ENCODE measurements around the gene CACNG8. TPM values are rescaled to one million over a fixed set of nuclear protein-coding genes. Genes with fewer than 3 reads are reported as not detected.

CACNG8 gene
- total and polyA plus RNA-seq, 4 experiments from 2014 or later = not detected

GRCh38 chr19:53961523-53962356 lies 997 bp upstream of the CACNG8 start:
- H3K4me1 Mint-ChIP-seq = peaks cover 0 to 7% (median 5%) of the 10 kb centered on the region in 4 donors
- H3K27ac Mint-ChIP-seq = peak overlapping the region in 1 of 7 donors; percentile 41
- Histone ChIP-seq H3K27me3 (ENCODE audit: insufficient read depth, low read length) (peaks cover 24% of the 10 kb centered on the region), H3K4me1 (ENCODE audit: insufficient read depth, low read length) (no peaks in the 10 kb centered on the region), H3K9me3 (ENCODE audit: control insufficient read depth in 1 of 2, low read length in 2 of 2) (no peaks in the 10 kb centered on the region), H3K36me3 (ENCODE audit: insufficient read depth, low read length) (no peaks in the 10 kb centered on the region), H3K4me3 (ENCODE audit: low read length in 2 of 2) (no peak overlapping the region), H3K27ac (ENCODE audit: low read depth, low read length) (no peak overlapping the region)
- H3K36me3 Mint-ChIP-seq = no peaks in the 10 kb centered on the region
- CTCF ChIA-PET (ENCODE audit: partially characterized antibody) = interaction anchor here (0.6 kb wide), 1 partner anchor 128 kb away, joined by 3 read pairs; no protein-coding TSS in a partner anchor
- intact Hi-C loops (cut with micrococcal nuclease) = no loop called here
- peak overlapping the region in 1 of 8 donors; percentile 38 for H3K4me3 Mint-ChIP-seq
- H3K9me3 Mint-ChIP-seq = peaks cover 0 to 2% (median 0%) of the 10 kb centered on the region in 8 donors
- POLR2A ChIA-PET (ENCODE audit: partially characterized antibody) = no interaction called here
- no peak for DNase-seq
- peaks cover 63 to 69% of the 10 kb centered on the region in 2 donors for H3K27me3 Mint-ChIP-seq

GRCh38 chr19:53965091-53965490 lies 2.4 kb downstream of the CACNG8 start:
- no peaks in the 10 kb centered on the region for H3K36me3 Mint-ChIP-seq
- Histone ChIP-seq H3K36me3 (ENCODE audit: insufficient read depth, low read length) (no peaks in the 10 kb centered on the region), H3K4me3 (ENCODE audit: low read length in 2 of 2) (no peak overlapping the region), H3K9me3 (ENCODE audit: control insufficient read depth in 1 of 2, low read length in 2 of 2) (no peaks in the 10 kb centered on the region), H3K27ac (ENCODE audit: low read depth, low read length) (no peak overlapping the region), H3K4me1 (ENCODE audit: insufficient read depth, low read length) (no peaks in the 10 kb centered on the region), H3K27me3 (ENCODE audit: insufficient read depth, low read length) (peaks cover 5% of the 10 kb centered on the region)
- H3K9me3 Mint-ChIP-seq = peaks cover 0 to 2% (median 0%) of the 10 kb centered on the region in 8 donors
- DNase-seq = no peak
- peak overlapping the region in 1 of 8 donors; percentile 23 for H3K4me3 Mint-ChIP-seq
- H3K27me3 Mint-ChIP-seq = peaks cover 48 to 50% of the 10 kb centered on the region in 2 donors
- intact Hi-C loops (cut with micrococcal nuclease) = no loop called here
- H3K27ac Mint-ChIP-seq = no peak overlapping the region
- POLR2A ChIA-PET (ENCODE audit: partially characterized antibody) = no interaction called here
- CTCF ChIA-PET (ENCODE audit: partially characterized antibody) = no interaction called here
- peaks cover 0 to 5% (median under 1%) of the 10 kb centered on the region in 4 donors for H3K4me1 Mint-ChIP-seq

- Mint-ChIP-seq H3K4me3 (no peak overlapping the region), H3K9me3 (peaks cover 0 to 2% (median 0%) of the 10 kb centered on the region in 8 donors), H3K27me3 (peaks cover 34 to 40% of the 10 kb centered on the region in 2 donors), H3K36me3 (no peaks in the 10 kb centered on the region), H3K27ac (no peak overlapping the region), H3K4me1 (peaks cover 0 to 5% (median under 1%) of the 10 kb centered on the region in 4 donors)
- Histone ChIP-seq H3K27me3 (ENCODE audit: insufficient read depth, low read length) (no peaks in the 10 kb centered on the region), H3K9me3 (ENCODE audit: control insufficient read depth in 1 of 2, low read length in 2 of 2) (no peaks in the 10 kb centered on the region), H3K27ac (ENCODE audit: low read depth, low read length) (no peak overlapping the region), H3K4me1 (ENCODE audit: insufficient read depth, low read length) (no peaks in the 10 kb centered on the region), H3K36me3 (ENCODE audit: insufficient read depth, low read length) (no peaks in the 10 kb centered on the region), H3K4me3 (ENCODE audit: low read length in 2 of 2) (no peak overlapping the region)
- ChIA-PET POLR2A (ENCODE audit: partially characterized antibody) (no interaction called here), CTCF (ENCODE audit: partially characterized antibody) (no interaction called here)
- DNase-seq = no peak
- intact Hi-C loops (cut with micrococcal nuclease) = no loop called here
Measured at GRCh38 chr19:53966931-53967330, 4.2 kb downstream of the CACNG8 start.

DNA sequence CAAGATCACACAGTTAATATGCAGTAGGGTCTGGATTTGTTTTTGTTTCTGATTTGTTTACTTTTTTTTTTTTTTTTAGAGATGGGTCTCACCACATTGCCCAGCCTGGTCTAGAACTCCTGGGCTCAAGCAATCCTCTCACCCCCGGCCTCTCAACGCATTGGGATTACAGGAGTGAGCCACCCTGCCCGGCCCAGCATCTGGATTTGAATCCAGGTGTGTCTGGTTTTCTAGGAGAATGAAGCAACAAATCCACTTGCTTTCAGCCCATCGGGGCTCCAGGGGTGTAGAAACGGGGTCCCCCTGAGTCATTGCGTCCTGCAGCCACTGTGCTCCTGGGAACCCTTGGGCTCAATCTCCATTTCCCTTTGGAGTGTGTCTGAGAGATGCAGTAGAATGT lies 6.6 kb downstream of the CACNG8 start:
- no peaks in the 10 kb centered on the region for H3K36me3 ChIP-seq (ENCODE audit: insufficient read depth, low read length)
- no peaks in the 10 kb centered on the region for H3K9me3 ChIP-seq (ENCODE audit: control insufficient read depth in 1 of 2, low read length in 2 of 2)
- Mint-ChIP-seq H3K4me1 (peaks cover 0 to 3% (median under 1%) of the 10 kb centered on the region in 4 donors), H3K9me3 (peaks cover 0 to 4% (median 0%) of the 10 kb centered on the region in 8 donors), H3K27me3 (peaks cover 24 to 37% of the 10 kb centered on the region in 2 donors), H3K36me3 (no peaks in the 10 kb centered on the region), H3K27ac (no peak overlapping the region), H3K4me3 (no peak overlapping the region)
- no peaks in the 10 kb centered on the region for H3K27me3 ChIP-seq (ENCODE audit: insufficient read depth, low read length)
- no peak overlapping the region for H3K4me3 ChIP-seq (ENCODE audit: low read length in 2 of 2)
- no peak for DNase-seq
- ChIA-PET POLR2A (ENCODE audit: partially characterized antibody) (no interaction called here), CTCF (ENCODE audit: partially characterized antibody) (no interaction called here)
- H3K27ac ChIP-seq (ENCODE audit: low read depth, low read length) = no peak overlapping the region
- intact Hi-C loops (cut with micrococcal nuclease) = no loop called here
- H3K4me1 ChIP-seq (ENCODE audit: insufficient read depth, low read length) = no peaks in the 10 kb centered on the region

GRCh38 chr19:53971673-53972072 lies 8.9 kb downstream of the CACNG8 start:
- no peak for DNase-seq
- H3K4me3 Mint-ChIP-seq = no peak overlapping the region
- no peaks in the 10 kb centered on the region for H3K36me3 Mint-ChIP-seq
- peaks cover 0 to 2% (median 0%) of the 10 kb centered on the region in 8 donors for H3K9me3 Mint-ChIP-seq
- no peaks in the 10 kb centered on the region for H3K4me1 Mint-ChIP-seq
- peak overlapping the region in 1 of 7 donors; percentile 37 for H3K27ac Mint-ChIP-seq
- H3K27me3 ChIP-seq (ENCODE audit: insufficient read depth, low read length) = no peaks in the 10 kb centered on the region
- peaks cover 11 to 27% of the 10 kb centered on the region in 2 donors for H3K27me3 Mint-ChIP-seq
- no peaks in the 10 kb centered on the region for H3K4me1 ChIP-seq (ENCODE audit: insufficient read depth, low read length)
- intact Hi-C loops (cut with micrococcal nuclease) = no loop called here
- H3K36me3 ChIP-seq (ENCODE audit: insufficient read depth, low read length) = no peaks in the 10 kb centered on the region
- POLR2A ChIA-PET (ENCODE audit: partially characterized antibody) = no interaction called here
- no peak overlapping the region for H3K27ac ChIP-seq (ENCODE audit: low read depth, low read length)
- no peaks in the 10 kb centered on the region for H3K9me3 ChIP-seq (ENCODE audit: control insufficient read depth in 1 of 2, low read length in 2 of 2)
- CTCF ChIA-PET (ENCODE audit: partially characterized antibody) = no interaction called here
- no peak overlapping the region for H3K4me3 ChIP-seq (ENCODE audit: low read length in 2 of 2)

GRCh38 chr19:53977429-53977990 lies 14.8 kb downstream of the CACNG8 start:
- peaks cover 0 to 4% of the 10 kb centered on the region in 2 donors for H3K36me3 Mint-ChIP-seq
- H3K4me3 Mint-ChIP-seq = peak overlapping the region; percentile 69 to 91 (median 88)
- intact Hi-C loops (cut with micrococcal nuclease) = no loop called here
- DNase-seq = peak; percentile 57 to 77 (median 68)
- Histone ChIP-seq H3K4me1 (ENCODE audit: insufficient read depth, low read length) (peaks cover 27% of the 10 kb centered on the region), H3K9me3 (ENCODE audit: control insufficient read depth in 1 of 2, low read length in 2 of 2) (no peaks in the 10 kb centered on the region), H3K27me3 (ENCODE audit: insufficient read depth, low read length) (peaks cover 32% of the 10 kb centered on the region), H3K27ac (ENCODE audit: low read depth, low read length) (no peak overlapping the region), H3K4me3 (ENCODE audit: low read length in 2 of 2) (peak overlapping the region; percentile 9 to 58), H3K36me3 (ENCODE audit: insufficient read depth, low read length) (no peaks in the 10 kb centered on the region)
- peaks cover 43 to 53% of the 10 kb centered on the region in 2 donors for H3K27me3 Mint-ChIP-seq
- CTCF ChIA-PET (ENCODE audit: partially characterized antibody) = no interaction called here
- H3K27ac Mint-ChIP-seq = peak overlapping the region in 3 of 7 donors; percentile 10 to 69 (median 66)
- peaks cover 0 to 12% (median 9%) of the 10 kb centered on the region in 8 donors for H3K9me3 Mint-ChIP-seq
- POLR2A ChIA-PET (ENCODE audit: partially characterized antibody) = interaction anchor here (1.4 kb wide), 1 partner anchor 111 kb away, joined by 4 read pairs; no protein-coding TSS in a partner anchor
- peaks cover 13 to 43% (median 22%) of the 10 kb centered on the region in 4 donors for H3K4me1 Mint-ChIP-seq
